ENCODE results near the gene PALLD. TPM values are rescaled to one million over a fixed set of nuclear protein-coding genes. Genes with fewer than 3 reads are reported as not detected.

The PALLD gene
- total RNA-seq, 1 experiment from 2014 or later, result 166 TPM

GRCh38 chr4:168696826-168697225 is 200.0 kb downstream of the PALLD start:
- H3K4me1 ChIP-seq (ENCODE audit: control insufficient read depth in 1 of 2, insufficient read depth in 2 of 2, low read length in 2 of 2), result no peaks in the 10 kb centered on the region
- no peak overlapping the region for H3K4me3 ChIP-seq (replicated peaks in 1 of 2; ENCODE audit: low read depth in 1 of 2, low read length in 2 of 2)
- ChIA-PET RAD21 (ENCODE audit: low non-redundant PET in 1 of 2, low total read pairs in 2 of 2, uncharacterized antibody in 2 of 2, unreplicated experiment in 2 of 2) (no interaction called here), POLR2A (no interaction called here), CTCF (no interaction called here)
- TF ChIP-seq YY1 (IDR thresholded peaks at IDR 0.05; ENCODE audit: extremely low read depth, insufficient replicate concordance, low read depth, low read length), result no peak
- TF ChIP-seq, protein P1, sequence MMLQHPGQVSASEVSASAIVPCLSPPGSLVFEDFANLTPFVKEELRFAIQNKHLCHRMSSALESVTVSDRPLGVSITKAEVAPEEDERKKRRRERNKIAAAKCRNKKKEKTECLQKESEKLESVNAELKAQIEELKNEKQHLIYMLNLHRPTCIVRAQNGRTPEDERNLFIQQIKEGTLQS (IDR thresholded peaks at IDR 0.05), result no peak
- TF ChIP-seq CEBPB (IDR thresholded peaks at IDR 0.05; ENCODE audit: low read depth), result no peak
- no peak for TF ChIP-seq SRF (IDR thresholded peaks at IDR 0.05; ENCODE audit: low read depth)
- TF ChIP-seq EZH2phosphoT487 (IDR thresholded peaks at IDR 0.05; ENCODE audit: borderline replicate concordance), result no peak
- TF ChIP-seq, protein P2, sequence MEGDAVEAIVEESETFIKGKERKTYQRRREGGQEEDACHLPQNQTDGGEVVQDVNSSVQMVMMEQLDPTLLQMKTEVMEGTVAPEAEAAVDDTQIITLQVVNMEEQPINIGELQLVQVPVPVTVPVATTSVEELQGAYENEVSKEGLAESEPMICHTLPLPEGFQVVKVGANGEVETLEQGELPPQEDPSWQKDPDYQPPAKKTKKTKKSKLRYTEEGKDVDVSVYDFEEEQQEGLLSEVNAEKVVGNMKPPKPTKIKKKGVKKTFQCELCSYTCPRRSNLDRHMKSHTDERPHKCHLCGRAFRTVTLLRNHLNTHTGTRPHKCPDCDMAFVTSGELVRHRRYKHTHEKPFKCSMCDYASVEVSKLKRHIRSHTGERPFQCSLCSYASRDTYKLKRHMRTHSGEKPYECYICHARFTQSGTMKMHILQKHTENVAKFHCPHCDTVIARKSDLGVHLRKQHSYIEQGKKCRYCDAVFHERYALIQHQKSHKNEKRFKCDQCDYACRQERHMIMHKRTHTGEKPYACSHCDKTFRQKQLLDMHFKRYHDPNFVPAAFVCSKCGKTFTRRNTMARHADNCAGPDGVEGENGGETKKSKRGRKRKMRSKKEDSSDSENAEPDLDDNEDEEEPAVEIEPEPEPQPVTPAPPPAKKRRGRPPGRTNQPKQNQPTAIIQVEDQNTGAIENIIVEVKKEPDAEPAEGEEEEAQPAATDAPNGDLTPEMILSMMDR (IDR thresholded peaks at IDR 0.05 in 2 of 3, conservative IDR thresholded peaks at IDR 0.05 in 1 of 3; ENCODE audit: borderline replicate concordance in 1 of 3, insufficient read depth in 1 of 3, low read depth in 2 of 3, low read length in 2 of 3), result no peak
- TF ChIP-seq FOSL1 (IDR thresholded peaks at IDR 0.05; ENCODE audit: low read depth), result no peak
- no peak for TF ChIP-seq POLR2A (IDR thresholded peaks at IDR 0.05; ENCODE audit: borderline replicate concordance, extremely low read depth, insufficient read depth, insufficient read length)
- no peak for TF ChIP-seq REST (IDR thresholded peaks at IDR 0.05; ENCODE audit: low read depth)
- TF ChIP-seq EZH2 (IDR thresholded peaks at IDR 0.05), result no peak
- TF ChIP-seq SIN3A (IDR thresholded peaks at IDR 0.05; ENCODE audit: low read depth), result no peak
- TF ChIP-seq POLR2AphosphoS5 (IDR thresholded peaks at IDR 0.05; ENCODE audit: low read depth, low read length), result no peak
- TF ChIP-seq SP1 (IDR thresholded peaks at IDR 0.05; ENCODE audit: low read depth), result no peak
- TF ChIP-seq TCF7L2 (IDR thresholded peaks at IDR 0.05; ENCODE audit: borderline replicate concordance, extremely low read depth, insufficient read depth, insufficient read length), result no peak
- TF ChIP-seq, protein P3, sequence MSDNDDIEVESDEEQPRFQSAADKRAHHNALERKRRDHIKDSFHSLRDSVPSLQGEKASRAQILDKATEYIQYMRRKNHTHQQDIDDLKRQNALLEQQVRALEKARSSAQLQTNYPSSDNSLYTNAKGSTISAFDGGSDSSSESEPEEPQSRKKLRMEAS (IDR thresholded peaks at IDR 0.05), result no peak
- TF ChIP-seq CBX3 (IDR thresholded peaks at IDR 0.05; ENCODE audit: low read depth), result no peak
- H3K36me3 ChIP-seq (ENCODE audit: control insufficient read depth in 1 of 2, insufficient read depth in 2 of 2, low read length in 2 of 2), result peaks cover 0 to 8% of the 10 kb centered on the region in 2 experiments; a peak in 3 of 4 replicates
- H3K79me2 ChIP-seq (ENCODE audit: insufficient read depth, low read length), result no peaks in the 10 kb centered on the region
- no peaks in the 10 kb centered on the region for H4K20me1 ChIP-seq (ENCODE audit: insufficient read depth)
- H3K9ac ChIP-seq (ENCODE audit: low read length), result no peak overlapping the region
- no peaks in the 10 kb centered on the region for H3K9me3 ChIP-seq (ENCODE audit: control insufficient read depth in 1 of 2, insufficient read depth in 1 of 2, low read depth in 1 of 2, low read length in 2 of 2)
- no peaks in the 10 kb centered on the region for H3K9me2 ChIP-seq (ENCODE audit: insufficient read depth)
- H3K27ac ChIP-seq (ENCODE audit: low read depth, low read length), result no peak overlapping the region
- intact Hi-C loops (cut with micrococcal nuclease), result no loop called here
- H2AFZ ChIP-seq (ENCODE audit: low read depth, low read length, poor library complexity, severe bottlenecking), result no peak overlapping the region
- DNase-seq (ENCODE audit: low read depth, low spot score) (no peak), ATAC-seq (no peak)
- no TSS peak for BruUV-seq (replicated peaks)
- H3K27me3 ChIP-seq (ENCODE audit: insufficient read depth, low read length), result no peaks in the 10 kb centered on the region
- no peak overlapping the region for H3K4me2 ChIP-seq (ENCODE audit: low read length)
